ENCODE measurements around the gene ARPC4.
"Not testable (repeated sequence)": the region's sequence is repeated elsewhere in the genome, so short reads cannot be mapped to it uniquely, and the experiment has no call there.

ARPC4 gene

DNA sequence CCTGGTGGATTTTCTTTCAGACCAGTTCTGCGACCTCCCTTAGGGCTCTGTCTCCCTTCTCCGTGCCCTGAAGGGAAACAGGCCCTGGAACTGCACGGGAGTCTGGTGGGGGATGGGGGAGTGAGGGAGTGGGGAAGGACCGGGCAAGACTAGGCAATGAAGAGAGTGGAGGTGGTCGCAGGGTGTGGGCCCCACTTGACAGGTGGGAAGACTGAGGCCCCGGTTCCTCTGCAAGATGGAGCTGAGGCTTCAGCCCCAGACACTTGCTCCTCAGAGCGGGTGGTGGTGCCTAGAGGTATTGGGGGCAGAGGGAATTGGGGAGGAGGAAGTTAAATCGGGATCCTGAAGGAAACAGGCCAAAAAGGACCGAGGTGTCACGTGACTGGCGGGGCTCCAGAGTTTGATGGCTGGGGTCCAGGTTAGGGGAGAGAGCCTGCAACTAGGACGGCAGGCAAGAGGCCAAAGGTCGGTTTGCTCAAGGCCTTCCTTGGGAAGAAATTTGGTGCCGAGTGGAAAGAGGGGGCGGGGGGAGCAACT is 22.5 kb upstream of the ARPC4 start:
- no peak for DNase-seq

- DNase-seq, result not testable (repeated sequence)
These were observed 21.9 kb upstream of the ARPC4 start for GRCh38 chr3:9771007-9771406.

DNA sequence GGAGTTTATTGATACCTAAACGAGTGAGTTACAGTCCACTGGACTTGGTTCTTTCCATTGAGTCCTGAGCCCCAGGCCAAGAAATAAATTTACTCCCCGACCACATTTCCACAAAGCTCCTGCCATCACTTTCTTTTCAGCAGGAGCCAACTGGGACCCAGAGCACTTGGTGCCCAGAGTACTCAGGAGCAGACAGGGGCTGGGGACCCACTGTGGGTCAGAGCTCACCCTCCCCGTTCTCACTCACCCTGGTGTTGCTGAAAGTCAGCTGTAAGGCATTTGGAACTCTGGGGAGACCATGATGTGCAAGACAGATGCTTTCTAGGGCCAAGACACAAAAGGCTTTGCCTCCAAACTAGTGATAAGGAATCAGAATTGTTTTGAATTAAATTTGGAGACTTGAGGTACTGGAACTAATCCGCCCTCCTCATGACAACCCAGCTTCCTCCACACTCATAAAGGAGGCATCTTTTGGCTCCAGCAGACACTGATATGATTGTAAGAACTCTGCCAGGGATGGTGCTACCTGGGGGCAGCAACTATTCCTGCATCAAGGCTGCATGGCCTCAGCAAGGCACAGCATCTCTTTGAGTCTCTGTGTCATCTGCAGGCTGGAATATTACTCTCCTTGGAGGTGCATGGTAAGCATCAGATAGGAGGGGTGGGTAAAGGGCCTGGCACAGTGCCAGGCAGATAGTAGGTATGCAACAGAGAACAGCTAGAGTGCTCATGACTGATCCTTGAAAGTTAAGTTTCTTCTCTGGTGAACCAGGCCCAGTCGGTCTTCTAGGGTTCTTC is 15.8 kb upstream of the ARPC4 start:
- DNase-seq, result no peak

DNA sequence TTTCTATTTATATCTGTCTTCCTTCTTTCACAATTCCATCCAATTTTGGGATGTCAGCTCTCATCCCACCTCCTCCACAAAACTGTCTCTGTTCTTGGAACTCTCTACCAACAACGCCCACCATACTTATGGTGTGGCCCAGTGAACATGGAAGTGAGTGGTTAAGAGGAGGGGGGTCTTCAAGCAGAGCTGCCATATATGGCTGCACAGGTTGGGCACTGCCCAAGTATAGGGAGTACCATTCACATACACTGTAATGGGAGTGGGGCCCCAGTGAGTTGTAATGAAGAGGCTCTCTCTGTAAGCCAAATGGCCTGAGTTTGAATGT is 15.2 kb upstream of the ARPC4 start:
- no peak for DNase-seq

- no peak for DNase-seq
These were observed 14.5 kb upstream of the ARPC4 start for GRCh38 chr3:9778143-9779074.

- no peak for DNase-seq
These were observed 13.7 kb upstream of the ARPC4 start for GRCh38 chr3:9779075-9779593.

- DNase-seq, result no peak
These were observed 13.0 kb upstream of the ARPC4 start for GRCh38 chr3:9779721-9780457.

DNA sequence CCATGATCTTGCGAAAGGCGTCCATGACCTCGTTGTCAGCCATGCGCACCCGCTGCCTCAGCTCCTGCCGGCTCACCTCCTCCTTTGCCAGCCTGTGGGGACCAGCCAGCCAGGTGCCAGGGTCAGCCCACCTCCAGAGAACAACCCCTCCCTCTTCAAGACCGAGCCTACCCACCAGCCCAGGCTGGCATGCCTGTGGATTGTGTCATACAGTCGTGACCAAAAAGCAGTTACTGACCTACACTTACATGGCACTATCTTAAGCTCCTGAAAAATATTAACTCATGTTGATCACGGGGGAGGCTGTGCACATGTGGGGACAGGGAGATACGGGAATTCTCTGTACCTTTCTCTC is 12.4 kb upstream of the ARPC4 start:
- no peak for DNase-seq

DNA sequence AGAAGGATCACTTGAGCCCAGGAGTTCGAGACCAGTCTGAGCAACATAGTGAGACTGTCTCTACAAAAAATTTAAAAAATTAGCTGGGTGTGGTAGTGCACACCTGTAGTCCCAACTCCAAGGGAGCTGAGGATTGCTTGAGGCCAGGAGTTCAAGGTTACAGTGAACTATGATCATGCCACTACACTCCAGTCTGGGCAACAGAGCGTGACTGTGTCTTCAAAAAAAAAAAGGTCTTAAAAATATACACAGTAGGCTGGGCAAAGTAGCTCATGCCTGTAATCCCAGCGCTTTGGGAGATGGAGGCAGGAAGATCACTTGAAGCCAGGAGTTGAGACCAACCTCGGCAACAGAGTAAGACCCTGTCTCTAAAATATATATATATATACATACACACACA is 12.0 kb upstream of the ARPC4 start:
- DNase-seq, result no peak

DNA sequence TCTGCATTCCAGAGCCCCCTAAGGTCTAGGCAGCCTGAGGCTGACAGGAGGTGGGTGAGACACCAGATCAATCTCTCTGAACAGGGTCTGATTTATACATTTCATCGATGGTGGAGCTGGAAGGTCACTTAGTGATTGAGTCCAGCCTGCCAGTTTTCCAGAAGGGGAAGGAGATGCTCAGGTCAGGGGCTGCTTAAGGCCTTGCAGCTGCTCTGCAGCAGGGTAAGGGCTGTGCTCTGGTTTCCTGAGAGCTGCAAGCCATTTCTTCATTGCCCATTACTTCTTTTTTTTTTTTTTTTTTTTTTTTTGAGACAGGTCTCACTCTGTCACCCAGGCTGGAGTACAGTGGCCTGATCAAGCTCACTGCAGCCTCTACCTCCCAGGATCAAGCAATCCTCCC is 11.3 kb upstream of the ARPC4 start:
- DNase-seq, result no peak

DNA sequence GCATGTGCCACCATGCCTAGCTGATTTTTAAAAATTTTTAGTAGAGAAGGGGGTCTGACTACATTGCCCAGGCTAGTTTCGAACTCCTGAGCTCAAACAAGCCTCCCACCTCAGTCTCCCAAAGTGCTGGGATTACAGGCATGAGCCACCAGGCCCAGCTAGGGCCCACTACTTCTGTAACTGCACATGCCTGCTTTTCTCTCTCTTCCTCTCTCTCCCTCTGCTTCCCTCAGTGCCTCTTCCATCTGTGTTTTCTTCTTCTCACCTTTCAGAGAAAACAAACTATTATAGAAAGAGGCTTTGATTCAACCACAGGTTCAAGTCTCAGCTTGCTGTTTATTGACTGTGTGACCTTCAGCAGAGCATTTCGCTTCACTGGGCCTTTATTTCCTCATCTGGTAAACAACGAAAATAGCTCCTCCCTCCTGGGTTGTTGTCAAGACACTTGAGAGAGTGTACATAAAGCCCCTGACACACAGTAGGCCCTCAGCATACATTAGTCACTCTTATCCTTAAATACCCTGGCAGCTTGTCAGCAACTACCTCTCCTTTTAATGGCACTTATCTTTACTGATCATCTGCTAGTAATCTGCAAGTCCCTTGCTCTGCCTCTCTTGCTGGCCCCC is 10.8 kb upstream of the ARPC4 start:
- no peak for DNase-seq

GRCh38 chr3:9782770-9783169 is 10.1 kb upstream of the ARPC4 start:
- DNase-seq, result no peak

DNA sequence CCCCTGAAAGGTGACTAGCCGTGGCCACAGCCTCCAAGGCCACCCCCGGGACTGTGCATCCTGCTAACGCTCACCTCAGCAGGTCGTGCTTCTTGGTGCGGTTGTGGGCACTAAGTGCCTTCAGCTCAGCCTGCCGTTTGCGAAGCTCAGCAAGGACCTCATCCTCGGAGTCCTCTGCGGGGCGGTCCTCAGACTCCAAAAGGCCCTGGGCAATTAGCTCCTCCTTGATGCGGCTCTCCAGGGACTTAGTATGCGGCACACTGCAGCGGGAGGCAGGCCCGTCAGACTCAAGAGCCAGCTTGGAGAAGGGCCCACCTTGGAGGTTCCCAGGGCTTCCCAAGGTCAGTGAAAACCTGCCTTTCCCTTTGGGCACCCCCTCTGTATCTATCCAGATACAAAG is 8.9 kb upstream of the ARPC4 start:
- no peak for DNase-seq

DNA sequence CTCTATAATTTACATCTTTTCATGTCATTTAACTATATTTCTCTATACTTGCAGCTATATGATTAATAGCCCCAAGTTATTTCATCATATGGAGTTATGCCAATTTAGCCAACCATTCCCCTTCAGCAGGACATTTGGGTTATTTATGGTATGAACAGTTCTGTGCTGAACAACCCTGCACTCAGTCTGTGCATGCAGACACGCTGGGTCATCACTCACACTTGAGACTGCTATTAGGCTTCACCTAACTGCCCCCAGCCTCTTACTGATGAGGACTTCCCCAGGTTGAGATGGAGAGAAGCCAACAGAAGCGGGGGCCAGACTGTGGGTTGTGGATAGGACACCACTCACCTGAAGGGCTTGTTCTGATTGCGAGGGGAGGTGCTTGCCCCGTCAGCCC is 7.9 kb upstream of the ARPC4 start:
- no peak for DNase-seq

DNA sequence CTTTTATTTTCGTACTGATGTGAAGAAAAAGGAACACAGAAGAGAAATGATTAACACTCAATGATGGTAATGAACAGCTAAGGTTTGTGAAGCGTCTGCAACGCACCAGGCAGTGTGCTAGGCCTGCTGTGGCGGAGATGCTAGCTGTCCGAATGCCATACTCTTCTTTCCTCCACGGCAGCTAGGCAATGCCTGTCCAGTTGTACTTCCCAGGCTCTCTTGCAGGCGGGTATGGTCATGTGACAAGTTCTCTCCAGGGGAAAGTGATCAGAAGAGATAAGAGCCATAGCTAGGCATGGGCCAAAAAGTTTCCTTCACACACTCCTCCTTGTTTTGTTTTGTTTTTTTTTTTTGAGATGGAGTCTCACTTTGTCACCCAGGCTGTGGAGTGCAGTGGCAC is 7.3 kb upstream of the ARPC4 start:
- DNase-seq, result no peak

DNA sequence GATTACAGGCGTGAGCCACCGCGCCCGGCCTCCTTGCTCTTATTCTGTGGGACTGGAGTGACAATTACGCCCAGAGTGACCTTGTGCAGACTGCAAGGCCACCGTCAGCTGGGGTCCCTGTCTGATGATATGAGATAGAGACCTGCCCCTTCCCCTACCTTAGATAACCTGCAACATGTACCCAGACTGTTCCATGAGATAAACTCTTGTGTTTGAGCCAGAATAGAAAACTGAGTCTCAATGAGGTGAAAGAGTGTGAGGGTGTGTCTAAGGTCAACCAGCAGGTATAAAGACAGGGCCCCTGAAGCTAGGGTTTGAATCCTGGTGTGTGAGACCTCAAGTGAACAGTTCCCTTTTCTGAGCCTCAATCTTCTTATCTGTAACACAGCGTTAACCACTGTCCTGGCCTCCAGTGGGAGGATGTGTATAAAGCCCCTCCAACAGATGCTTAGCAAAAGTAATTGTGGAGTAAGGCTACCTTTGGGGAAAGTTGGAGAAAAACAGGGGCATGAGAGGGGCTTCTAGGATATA is 6.6 kb upstream of the ARPC4 start:
- DNase-seq, result no peak

- DNase-seq, result no peak
These were observed 5.8 kb upstream of the ARPC4 start for GRCh38 chr3:9786825-9787669.

GRCh38 chr3:9787714-9788113 is 5.2 kb upstream of the ARPC4 start:
- DNase-seq, result no peak

DNA sequence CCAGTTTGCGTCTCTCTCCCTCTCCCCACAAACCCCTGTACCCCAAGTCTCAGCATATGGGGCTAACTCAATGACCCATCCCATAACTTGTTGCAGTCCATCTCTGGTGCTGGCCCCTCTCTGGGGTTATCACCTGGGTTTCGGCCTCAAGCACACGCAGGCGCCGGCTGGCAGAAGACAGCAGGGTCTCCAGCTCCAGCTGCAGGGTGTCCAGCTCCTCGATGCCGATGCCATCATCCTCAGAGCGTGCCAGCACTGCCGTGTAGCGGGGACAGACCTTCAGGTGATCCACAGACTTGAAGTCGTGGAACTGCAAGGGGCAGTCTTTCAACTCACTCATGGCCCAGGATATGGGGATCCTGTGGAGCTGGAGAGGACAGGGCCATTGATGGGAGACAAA is 1.8 kb upstream of the ARPC4 start:
- DNase-seq, result no peak

- DNase-seq, result no peak
These were observed 985 bp upstream of the ARPC4 start for GRCh38 chr3:9791790-9792404.
